Psoas muscle (tissue), 8 donors: Measurements from ENCODE around the gene CLCN4. TPM values are rescaled to one million over a fixed set of nuclear protein-coding genes. Genes with fewer than 3 reads are reported as not detected.

ENCODE experiments used
- ATAC-seq, 4 donors: fragments of 200-7000 bp; cut with Tn5 transposase; one replicate each; pipeline ENCODE4 v1.9.1; 2020; ENCODE audit warnings: moderate library complexity in 3 of 4, mild to moderate bottlenecking in 2 of 4
- DNase-seq, 2 donors: peaks; one replicate each; pipeline ENCODE4 v3.0.0-alpha.2; 2020
- H3K27ac ChIP-seq: fragments of 200-600 bp; one replicate; pipeline ENCODE4 v1.8.0; 2022
- H3K27me3 ChIP-seq, 3 donors: fragments of 200-600 bp in 1 of 3; one replicate each; pipeline versions ENCODE4 v1.6.1 to v1.8.0; 2013 to 2022; ENCODE audit warnings: low read length in 2 of 3, mild to moderate bottlenecking in 2 of 3, moderate library complexity in 1 of 3; ENCODE audit not compliant: insufficient read depth in 3 of 3
- H3K36me3 ChIP-seq, 2 donors: fragments of 200-600 bp in 1 of 2; one replicate each; pipeline versions ENCODE4 v1.6.1 to v1.8.0; 2013 to 2022; ENCODE audit warnings: low read depth in 1 of 2, mild to moderate bottlenecking in 1 of 2, moderate library complexity in 1 of 2; ENCODE audit not compliant: insufficient read depth in 1 of 2
- H3K4me1 ChIP-seq: fragments of 200-600 bp; one replicate; pipeline ENCODE4 v1.8.0; 2022
- H3K4me3 ChIP-seq: fragments of 200-600 bp; one replicate; pipeline ENCODE4 v1.8.0; 2022; ENCODE audit warnings: mild to moderate bottlenecking
- H3K9me3 ChIP-seq: fragments of 200-600 bp; one replicate; pipeline ENCODE4 v1.8.0; 2022
- CTCF ChIP-seq: fragments of 200-600 bp; IDR thresholded peaks from one replicate; pipeline ENCODE4 v1.8.0; 2022; ENCODE audit warnings: antibody characterized with exemption
- WGBS, 3 donors: extraction: QIAGEN DNeasy Blood & Tissue Kit; methylation state at CpG; one replicate each; pipeline versions ENCODE4 v1.1.6 to v1.1.7; 2013; 5-methylcytosine and 5-hydroxymethylcytosine counted together
- intact Hi-C, 2 donors: fragments of 100-400 bp; cut with DNase I; formaldehyde crosslinking; loops; one replicate each; pipeline versions ENCODE4 v1.11.0 to v1.14.2; 2022
- polyA plus RNA-seq, 3 donors: library from polyadenylated mRNA; stranded (reverse); fragments of 200-250 nt; gene quantifications; one replicate each; pipeline ENCODE4 v1.2.3, GENCODE V29; 2013
- total RNA-seq, 4 donors: library from RNA; stranded (reverse); fragmentation: NEBNext Ultra II Directional in 2 of 4; extraction: Animal tissue kit (Norgen Biotek cat#: 25700) in 2 of 4; gene quantifications; one replicate each; pipeline versions ENCODE4 v1.2.1 to v1.2.4, GENCODE V29; 2021 to 2023
- donor health status: healthy with polysubstance abuse.
- donor health status: DM: no; HTN: no; CAD: no; lungs with moderate emphysema.
- donor health status: Bipolar disorder and iron deficiency.
- donor health status: healthy.
- donor health status: DM: yes; HTN: yes; CAD: no.
- donor health status: DM: no; HTN: no; CAD: no.
- donor health status: DM: no; HTN: no; CAD: no.
- donor health status: DM: yes; HTN: yes; CAD: no.

CLCN4 gene
- total and polyA plus RNA-seq, 7 donors, result 4.1 to 75.9 (median 53.8) TPM

- Histone ChIP-seq H3K27me3 (no peaks in the 10 kb centered on the region), H3K36me3 (no peaks in the 10 kb centered on the region), H3K4me3 (no peak overlapping the region), H3K9me3 (no peaks in the 10 kb centered on the region), H3K27ac (peak overlapping the region; percentile 66), H3K4me1 (peaks cover 7% of the 10 kb centered on the region)
- ATAC-seq, result peak; percentile 2 to 47 (median 26)
- 44 to 82% (median 54%) methylated on average over 17 of the region's 17 CpGs for WGBS, 3 donors
- no peak for DNase-seq
- intact Hi-C loops, result no loop called here
- no peak for TF ChIP-seq CTCF
Observed at GRCh38 chrX:10166248-10166716, 9.5 kb downstream of the CLCN4 start.

GRCh38 chrX:10166731-10167151 is 10.0 kb downstream of the CLCN4 start:
- H3K4me1 ChIP-seq, result peaks cover 7% of the 10 kb centered on the region
- 9 to 26% (median 15%) methylated on average over 8 of the region's 8 CpGs for WGBS, 3 donors
- no peaks in the 10 kb centered on the region for H3K36me3 ChIP-seq
- no peak for DNase-seq
- peak overlapping the region; percentile 66 for H3K27ac ChIP-seq
- TF ChIP-seq CTCF, result no peak
- no peaks in the 10 kb centered on the region for H3K27me3 ChIP-seq
- H3K4me3 ChIP-seq, result no peak overlapping the region
- H3K9me3 ChIP-seq, result no peaks in the 10 kb centered on the region
- intact Hi-C loops, result no loop called here
- ATAC-seq, result peak; percentile 33 to 71 (median 56)

GRCh38 chrX:10167573-10167972 is 10.8 kb downstream of the CLCN4 start:
- intact Hi-C loops, result no loop called here
- Histone ChIP-seq H3K36me3 (no peaks in the 10 kb centered on the region), H3K27me3 (peaks cover 0 to 3% (median 0%) of the 10 kb centered on the region in 3 donors), H3K4me1 (peaks cover 7% of the 10 kb centered on the region), H3K9me3 (no peaks in the 10 kb centered on the region), H3K27ac (peak overlapping the region; percentile 66), H3K4me3 (no peak overlapping the region)
- TF ChIP-seq CTCF, result no peak
- WGBS, 3 donors, result 68 to 83% (median 74%) methylated on average over 6 of the region's 6 CpGs
- DNase-seq (no peak), ATAC-seq (no peak)

- intact Hi-C loops, result no loop called here
- WGBS, 3 donors, result 38 to 77% (median 52%) methylated on average over 9 of the region's 9 CpGs
- Histone ChIP-seq H3K9me3 (no peaks in the 10 kb centered on the region), H3K27ac (peak overlapping the region; percentile 66), H3K27me3 (peaks cover 0 to 3% (median 0%) of the 10 kb centered on the region in 3 donors), H3K4me1 (peaks cover 8% of the 10 kb centered on the region), H3K4me3 (no peak overlapping the region), H3K36me3 (no peaks in the 10 kb centered on the region)
- TF ChIP-seq CTCF, result no peak
- ATAC-seq (no peak), DNase-seq (no peak)
Observed at GRCh38 chrX:10168226-10168625, 11.5 kb downstream of the CLCN4 start.

GRCh38 chrX:10169175-10169574 is 12.4 kb downstream of the CLCN4 start:
- peaks cover 17% of the 10 kb centered on the region for H3K4me1 ChIP-seq
- no peaks in the 10 kb centered on the region for H3K36me3 ChIP-seq
- no peak overlapping the region for H3K4me3 ChIP-seq
- DNase-seq (no peak), ATAC-seq (no peak)
- 55 to 80% (median 58%) methylated on average over 3 of the region's 3 CpGs for WGBS, 3 donors
- H3K9me3 ChIP-seq, result no peaks in the 10 kb centered on the region
- H3K27me3 ChIP-seq, result peaks cover 0 to 3% (median 0%) of the 10 kb centered on the region in 3 donors
- intact Hi-C loops, result no loop called here
- H3K27ac ChIP-seq, result peak overlapping the region; percentile 27
- TF ChIP-seq CTCF, result no peak
